Measurements from ENCODE around the gene KCNIP4.
"Not testable (repeated sequence)": the region's sequence is repeated elsewhere in the genome, so short reads cannot be mapped to it uniquely, and the experiment has no call there.

KCNIP4 gene

DNA sequence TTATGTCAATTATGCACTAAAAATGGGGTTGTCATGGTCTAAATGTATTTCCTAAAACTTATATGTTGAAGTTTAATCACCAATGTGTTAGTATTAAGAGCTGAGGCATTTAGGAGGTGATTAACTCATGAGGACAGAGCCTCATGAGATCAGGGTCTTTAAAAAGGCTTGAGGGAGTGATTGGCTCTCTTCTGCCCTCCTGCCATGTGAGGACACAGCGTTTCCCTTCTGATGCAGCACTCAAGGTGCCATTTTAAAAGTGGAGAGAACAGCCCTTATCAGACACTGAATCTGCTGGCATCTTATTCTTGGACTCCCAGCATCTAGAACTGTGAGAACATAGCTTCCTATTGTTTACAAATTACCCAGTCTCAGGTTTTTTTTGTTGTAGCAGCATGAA is 581.7 kb downstream of the KCNIP4 start:
- DNase-seq (ENCODE audit: low read depth in 3 of 3), result no peak

DNA sequence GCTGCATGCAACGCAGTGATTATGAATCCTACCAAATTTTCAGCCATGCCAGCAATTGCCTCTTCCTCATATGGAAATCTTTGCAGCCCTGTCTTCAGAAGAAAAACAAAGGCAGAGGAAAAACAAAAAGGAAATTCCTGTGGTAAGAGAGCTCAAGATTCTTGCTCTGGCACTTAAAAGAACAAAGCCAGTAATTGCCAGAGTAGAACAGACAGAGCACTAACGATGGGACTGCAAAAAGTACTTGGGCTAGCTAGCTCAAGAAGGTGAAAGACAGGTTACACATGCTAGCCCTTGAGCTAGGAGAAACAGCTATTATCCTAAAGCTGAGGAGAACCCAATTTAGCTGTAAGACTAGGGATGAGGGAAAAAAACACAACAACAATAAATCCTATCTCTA is 582.3 kb downstream of the KCNIP4 start:
- no peak for DNase-seq (ENCODE audit: low read depth in 3 of 3)

DNA sequence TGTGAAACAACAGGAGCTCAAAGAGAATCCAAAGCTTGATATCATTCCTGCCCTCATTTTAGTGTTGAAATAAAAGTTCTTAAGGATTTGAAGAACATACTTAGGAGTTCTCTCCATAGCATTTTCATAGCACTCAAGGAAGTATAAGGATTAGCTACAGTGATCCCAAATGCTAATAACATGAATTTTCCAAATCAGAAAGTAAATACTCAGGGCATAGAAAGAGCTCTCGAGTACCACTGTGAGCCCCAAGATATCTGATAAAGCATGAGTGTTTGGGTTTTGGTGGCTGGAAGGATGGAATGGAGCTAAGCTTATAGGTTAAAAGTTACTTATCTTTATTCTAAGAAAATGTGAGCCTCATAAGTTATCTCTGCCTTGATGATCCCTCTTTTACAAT is 584.9 kb downstream of the KCNIP4 start:
- no peak for DNase-seq (ENCODE audit: low read depth in 3 of 3)

DNA sequence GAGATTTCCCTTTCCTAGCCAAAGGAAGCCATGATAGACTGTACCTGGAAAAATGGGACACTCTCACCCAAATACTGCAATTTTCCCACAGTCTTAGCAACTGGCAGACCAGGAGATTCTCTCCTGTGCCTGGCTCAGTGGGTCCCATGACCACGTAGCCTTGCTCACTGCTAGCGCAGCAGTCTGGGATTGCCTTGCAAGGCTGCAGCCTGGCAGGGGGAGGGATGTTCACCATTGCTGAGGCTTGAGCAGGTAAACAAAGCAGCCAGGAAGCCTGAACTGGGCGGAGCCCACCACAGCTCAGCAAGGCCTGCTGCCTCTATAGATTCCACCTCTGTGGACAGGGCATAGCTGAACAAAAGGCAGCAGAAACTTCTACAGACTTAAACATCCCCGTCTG is 596.2 kb downstream of the KCNIP4 start:
- DNase-seq (ENCODE audit: low read depth in 3 of 3), result not testable (repeated sequence)

DNA sequence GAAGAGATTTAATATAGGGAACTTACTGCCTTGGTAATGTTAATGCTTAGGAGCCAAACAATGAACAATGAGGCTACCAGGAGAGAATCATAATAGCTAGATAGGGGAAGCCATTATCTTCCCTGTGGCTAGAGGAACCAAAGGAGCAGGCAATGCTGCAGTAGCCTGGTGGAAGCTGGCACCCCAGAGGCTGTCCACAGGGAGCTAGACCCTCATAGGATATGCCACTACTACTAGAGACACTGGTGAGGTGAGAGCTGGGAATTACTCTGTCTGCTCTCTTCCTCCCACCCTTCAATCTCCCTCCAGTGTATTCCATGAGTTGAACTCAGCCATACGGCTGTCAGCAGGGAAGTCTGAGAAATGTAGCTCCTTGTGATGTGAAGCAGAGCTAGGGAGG is 601.4 kb downstream of the KCNIP4 start:
- no peak for DNase-seq (ENCODE audit: low read depth in 3 of 3)

DNA sequence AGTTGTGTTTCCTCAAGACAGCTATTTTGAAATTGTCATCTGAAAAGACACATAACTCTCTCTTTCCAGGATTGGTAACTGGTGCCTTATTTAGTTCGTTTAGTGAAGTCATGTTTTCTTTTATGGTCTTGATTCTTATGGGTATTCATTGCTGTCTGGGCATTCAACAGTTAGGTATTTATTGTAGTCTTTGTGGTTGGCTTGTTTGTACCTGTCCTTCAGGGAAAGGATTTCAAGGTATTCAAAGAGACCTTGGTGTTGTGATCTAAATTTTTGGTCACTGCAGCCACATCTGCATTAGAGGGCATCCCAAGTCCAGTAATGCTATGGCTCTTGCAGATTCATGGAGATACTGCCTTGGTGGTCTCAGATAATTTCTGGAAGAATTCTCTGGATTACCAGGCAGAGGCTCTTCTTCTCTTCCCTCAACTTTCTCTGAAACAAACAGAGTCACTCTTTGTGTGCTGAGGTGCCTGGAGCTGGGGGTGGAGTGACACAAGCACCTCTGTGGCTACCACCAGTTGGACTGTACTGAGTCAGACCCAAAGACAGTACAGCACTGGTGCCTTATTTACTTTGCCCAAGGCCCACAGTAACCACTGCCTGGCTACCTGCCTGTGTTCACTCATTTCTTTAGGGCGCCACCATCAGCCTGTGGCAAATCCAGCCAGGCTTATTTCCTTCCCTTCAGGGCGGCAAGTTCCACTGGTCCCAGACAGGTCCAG is 620.4 kb downstream of the KCNIP4 start:
- DNase-seq (ENCODE audit: low read depth in 3 of 3), result no peak

DNA sequence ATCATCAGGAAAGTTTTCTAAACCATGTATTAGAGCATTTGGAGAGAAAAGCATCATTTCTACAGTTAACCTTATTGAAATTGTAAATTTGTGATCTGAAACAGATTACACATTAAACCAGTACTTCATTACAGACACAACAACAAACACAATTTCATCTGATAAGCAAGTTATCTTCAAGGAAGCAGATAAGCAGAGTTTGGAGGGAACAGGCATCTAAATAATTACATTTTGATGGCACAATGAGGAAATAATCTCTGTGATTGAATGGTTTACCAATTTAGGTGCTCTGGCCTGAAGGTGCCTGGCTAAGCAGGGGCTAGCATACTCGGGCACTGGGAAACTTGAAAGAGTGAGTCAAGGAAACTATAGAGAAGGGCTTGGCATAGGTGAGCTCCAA is 628.5 kb downstream of the KCNIP4 start:
- no peak for DNase-seq (ENCODE audit: low read depth in 3 of 3)

DNA sequence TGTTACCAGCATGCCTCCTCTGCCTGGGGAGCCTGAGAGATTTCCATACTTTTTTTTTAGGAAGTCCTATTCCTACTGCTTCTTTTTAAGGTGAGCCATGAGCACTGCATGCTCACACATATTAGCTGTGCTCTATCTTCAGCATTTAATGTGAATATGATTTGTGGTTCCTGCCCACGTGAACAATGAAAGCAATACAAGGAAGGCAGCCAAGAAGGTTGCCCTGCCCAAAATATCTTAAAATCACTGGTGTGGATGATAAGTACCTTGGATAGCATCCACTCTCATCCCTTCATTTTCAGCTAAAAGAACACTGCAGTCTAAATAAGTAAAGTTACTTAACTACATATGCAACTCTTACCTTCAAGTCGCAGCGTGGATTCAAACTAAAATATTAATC is 640.9 kb downstream of the KCNIP4 start:
- no peak for DNase-seq (ENCODE audit: low read depth in 3 of 3)

DNA sequence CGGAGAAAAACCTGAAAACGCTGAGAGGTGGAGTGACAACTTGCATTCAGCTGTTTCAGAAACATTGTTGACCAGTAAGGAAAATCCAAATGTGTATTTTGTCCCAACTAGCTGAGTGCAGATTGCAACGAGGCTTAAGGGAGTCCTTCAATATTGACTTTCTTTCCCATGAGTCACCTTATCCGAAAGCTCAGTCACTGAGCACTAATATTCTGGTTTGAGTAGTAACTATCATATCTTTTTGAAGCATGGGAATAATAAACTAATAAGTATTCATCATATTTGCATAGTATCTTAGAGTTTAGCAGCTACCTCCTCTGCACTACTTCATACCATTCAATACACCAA is 644.1 kb downstream of the KCNIP4 start:
- DNase-seq (ENCODE audit: low read depth in 3 of 3), result no peak

DNA sequence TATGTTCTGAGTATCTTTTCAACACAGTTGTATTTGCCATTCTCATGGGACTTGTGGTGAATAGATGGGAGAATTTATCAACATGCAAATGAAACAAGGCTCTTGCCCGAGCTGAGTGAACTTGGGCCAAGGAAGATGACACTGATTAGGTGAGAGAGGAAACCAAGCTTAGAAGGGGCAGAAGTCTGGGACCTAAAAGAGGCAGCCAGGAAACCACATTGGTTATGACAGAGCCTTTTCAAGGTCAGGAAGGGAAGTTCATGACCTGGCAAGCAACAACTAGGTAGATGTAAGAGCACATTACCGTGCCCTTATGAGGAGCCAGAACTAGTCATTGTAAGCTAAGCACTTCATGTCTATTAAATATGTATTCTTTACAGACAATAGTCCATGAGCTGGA is 658.0 kb downstream of the KCNIP4 start:
- DNase-seq (ENCODE audit: low read depth in 3 of 3), result no peak

DNA sequence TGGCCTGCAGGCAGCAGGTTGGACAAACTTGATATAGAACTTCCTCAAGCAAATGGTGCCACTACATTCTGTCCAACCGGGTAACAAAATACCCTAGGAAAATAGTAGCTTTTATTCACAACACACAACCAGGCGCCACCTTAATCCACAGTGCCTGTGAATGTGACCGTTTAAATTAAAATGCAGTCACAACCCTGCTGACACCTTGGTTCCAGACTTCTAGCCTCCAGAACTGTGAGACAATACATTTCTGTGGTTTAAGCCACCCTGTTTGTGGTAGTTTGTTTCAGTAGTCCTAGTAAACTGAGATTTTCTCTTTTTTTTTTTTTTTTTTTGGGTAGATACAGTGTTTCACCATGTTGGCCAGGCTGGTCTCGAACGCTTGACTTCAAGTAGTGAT is 672.5 kb downstream of the KCNIP4 start:
- no peak for DNase-seq (ENCODE audit: low read depth in 3 of 3)

DNA sequence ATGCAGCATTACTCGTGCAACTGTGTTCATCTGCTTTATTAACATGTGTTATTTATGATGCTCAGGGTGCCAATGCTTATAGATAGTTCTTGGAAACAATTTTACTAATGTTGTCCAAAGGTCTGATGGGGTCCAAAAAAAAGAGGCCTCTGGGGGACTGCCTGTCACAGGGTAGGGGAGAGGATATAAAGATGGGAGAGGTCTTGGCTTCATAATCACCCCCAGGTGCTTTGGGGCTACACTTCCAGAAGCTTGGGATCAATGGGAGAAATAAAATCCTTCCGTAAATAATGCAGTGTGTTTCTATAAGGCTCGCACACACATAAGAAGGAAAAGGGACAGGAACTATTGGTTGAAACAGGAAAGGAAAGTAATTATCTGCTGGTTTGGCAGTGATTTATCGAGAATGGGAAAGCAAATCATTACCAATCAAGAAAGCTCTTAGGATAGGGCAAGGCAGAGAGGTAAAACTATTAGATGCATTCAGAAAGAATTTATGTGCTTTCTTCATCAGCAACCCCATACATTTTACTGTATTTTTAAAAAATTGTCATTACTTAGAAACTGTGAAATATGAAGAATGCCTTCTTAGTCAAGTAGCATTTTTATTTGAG is 677.0 kb downstream of the KCNIP4 start:
- no peak for DNase-seq (ENCODE audit: low read depth in 3 of 3)

DNA sequence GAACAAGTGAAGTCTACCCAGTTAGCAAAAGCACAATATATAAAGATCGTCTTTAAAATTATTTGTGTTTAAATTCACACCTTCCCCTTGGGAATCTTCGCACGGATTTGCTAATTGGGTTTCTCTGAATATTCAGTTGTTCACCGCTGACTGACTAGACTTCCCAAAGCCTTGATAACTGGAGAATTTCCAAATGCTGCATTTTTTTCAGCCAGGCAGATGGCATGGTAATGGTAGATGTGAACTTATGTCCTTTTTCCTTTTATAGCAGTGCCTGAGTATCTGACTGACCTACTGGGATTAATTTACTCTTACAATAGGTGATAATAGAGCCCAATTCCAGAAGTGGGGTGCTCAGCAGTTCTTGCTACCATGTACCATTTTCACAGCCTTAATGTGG is 700.2 kb downstream of the KCNIP4 start:
- DNase-seq (ENCODE audit: low read depth in 3 of 3), result no peak

DNA sequence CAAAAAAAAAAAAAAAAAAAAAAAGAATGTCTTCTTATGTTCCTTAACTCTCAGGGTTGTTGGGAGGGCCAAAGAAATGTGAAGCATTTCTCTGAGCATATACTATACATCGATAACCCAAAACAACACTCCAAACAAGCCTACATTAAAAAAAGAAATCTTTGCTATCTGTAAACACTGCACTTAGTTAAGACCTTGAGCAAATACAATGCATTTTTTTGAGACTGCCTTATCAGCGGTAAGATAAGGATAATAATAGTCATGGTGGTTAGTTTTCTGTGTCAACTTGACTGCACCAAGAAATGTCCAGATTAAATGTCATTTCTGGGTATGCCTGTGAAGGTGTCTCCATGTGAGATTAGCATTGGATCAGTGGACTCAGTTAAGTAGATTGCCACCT is 706.4 kb downstream of the KCNIP4 start:
- no peak for DNase-seq (ENCODE audit: low read depth in 3 of 3)

DNA sequence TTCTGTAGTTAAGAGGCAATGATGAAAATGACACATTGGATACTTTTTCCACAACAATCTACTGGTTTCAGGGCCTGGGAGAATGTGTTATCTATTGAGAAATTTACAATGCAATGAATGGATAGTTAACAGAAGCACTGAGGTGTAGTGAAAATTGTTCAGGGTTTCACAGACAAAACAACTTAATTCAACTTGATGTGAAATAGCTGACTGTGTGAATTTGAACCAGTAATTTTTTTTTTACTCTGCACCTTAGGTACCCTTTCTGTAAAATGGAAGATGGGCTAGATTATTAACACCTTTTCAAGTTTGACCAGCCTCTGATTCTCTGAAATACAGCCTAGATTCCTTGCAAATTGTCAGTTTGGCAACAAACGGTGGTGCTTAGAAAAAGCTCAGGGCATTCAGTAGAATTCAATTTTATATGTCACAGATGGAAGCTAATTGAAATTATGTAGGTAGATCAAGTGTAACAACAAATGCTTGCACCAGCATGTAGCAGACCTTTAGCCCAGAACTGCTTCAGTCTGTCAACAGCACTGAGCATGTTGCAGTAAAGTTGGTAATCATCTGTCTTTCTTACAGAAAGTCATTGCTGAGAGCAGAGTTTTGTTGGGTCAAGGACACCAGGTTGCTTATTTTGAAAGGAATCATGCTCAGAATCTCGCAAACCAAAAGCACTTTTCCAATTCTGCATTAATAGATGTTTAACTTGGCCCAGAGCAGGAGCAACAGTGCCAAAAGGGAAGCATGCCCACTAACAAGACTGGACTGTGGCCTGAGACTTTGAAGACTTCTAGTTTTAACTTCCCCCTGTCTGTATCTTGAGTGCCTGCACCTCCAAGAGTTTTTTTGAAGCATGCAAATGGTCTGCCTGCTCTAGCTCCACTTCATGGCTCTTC is 721.7 kb downstream of the KCNIP4 start:
- no peak for DNase-seq (ENCODE audit: low read depth in 3 of 3)

DNA sequence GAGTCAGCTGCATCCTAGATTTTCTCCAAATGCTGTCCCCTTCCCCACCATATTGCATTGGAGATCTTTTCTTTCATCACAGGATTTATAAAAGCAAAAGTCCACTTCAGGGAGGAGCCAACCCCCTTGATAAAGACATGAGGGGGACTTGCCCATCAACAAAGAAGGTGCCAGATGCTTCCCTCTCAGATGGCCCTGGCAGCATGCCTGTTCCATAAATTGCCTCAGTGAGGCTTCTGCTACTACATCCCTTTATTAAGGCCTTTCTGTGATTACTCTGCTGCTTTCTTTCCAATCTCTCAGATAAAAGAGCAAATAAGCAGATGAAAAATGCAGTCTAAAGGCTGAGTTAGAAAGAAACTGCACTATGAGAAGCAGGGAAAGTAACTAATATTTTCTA is 736.7 kb downstream of the KCNIP4 start:
- no peak for DNase-seq (ENCODE audit: low read depth in 3 of 3)

DNA sequence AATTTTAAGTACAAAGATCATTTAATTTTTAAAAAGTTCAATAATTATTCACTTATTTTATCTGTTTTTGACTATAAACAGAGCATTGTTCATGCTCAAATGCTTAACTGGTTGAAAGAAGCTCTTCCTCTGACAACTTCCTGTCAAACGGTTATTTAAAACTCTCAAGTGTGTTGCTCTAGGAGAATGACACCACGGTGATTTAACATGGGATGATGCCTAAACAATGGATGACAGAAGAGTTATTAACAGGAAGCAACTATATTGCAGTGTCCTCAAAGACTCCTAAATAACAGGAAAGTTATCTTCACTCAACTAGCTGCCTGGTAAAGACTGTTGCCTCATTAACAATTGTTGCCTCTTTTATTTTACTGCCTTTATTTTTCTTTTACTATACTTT is 738.7 kb downstream of the KCNIP4 start:
- no peak for DNase-seq (ENCODE audit: low read depth in 3 of 3)

DNA sequence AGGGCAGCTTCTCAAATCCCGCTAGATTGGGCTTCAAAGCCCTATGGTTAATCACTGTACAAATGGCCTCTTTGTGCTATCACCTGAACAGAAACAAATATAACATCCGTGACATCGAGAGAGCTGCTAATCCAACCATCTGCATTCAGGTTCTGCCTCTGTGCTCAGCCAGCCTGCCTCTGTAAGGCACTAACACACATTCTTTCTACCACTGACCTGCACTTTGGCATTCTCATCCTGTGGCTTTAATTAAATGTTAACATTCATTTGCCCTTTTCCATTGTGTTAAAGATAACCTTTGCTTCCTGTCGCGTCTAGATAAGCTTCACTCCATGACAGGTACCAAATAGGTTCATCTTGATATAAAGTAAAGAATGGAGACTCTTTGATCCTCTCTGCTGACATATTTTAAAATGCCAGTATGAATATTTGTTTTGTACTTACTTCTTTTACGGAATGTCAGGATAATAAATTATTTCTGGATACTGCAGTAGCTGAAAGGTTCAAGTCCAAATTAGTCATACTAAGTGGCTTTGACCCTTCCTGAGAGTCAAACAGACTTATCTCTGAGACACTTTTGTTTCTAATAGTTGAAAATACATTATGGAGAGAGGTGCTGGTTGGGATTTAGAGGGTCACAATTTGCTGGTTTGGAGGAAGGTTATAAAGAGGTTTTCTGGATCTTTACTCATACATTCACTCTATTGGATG is 742.6 kb downstream of the KCNIP4 start:
- DNase-seq (ENCODE audit: low read depth in 3 of 3), result no peak

DNA sequence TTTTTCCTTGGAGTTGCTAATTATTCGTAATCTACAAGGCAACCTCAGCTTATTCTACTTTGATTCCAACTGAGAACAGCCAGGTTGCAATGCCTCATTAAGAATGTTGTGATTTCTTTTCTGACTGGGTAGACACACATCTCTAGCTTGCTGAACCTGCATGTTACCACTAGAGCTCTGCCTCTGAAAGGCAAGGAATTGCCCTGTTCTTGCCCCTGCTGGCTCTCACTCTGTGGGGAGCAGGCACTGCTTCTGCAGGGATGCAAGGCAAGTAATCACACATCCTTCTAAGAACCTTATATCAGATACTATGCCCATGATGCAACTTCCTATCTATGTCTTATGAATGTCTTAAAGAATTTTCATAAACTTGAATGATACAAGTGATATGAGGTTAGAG is 745.2 kb downstream of the KCNIP4 start:
- DNase-seq (ENCODE audit: low read depth in 3 of 3), result no peak

DNA sequence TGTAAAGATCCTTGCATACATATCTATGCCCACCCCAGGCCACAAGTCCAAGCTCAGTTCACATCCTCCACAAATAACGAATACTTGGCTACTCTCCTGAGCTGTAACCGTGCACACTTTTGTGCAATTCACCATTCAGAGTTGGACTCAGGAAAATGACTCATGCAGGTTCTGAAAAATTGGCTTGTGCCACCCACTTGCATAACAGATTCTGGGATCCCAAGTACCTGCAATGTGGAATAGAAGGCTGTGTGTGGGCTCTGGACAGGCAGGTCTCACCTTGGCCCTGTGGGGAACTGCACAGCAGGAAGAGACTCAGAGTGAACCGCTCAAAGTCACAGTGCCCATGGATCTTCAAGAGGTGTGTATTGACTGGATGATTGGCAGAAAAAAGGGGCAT is 745.6 kb downstream of the KCNIP4 start:
- no peak for DNase-seq (ENCODE audit: low read depth in 3 of 3)

DNA sequence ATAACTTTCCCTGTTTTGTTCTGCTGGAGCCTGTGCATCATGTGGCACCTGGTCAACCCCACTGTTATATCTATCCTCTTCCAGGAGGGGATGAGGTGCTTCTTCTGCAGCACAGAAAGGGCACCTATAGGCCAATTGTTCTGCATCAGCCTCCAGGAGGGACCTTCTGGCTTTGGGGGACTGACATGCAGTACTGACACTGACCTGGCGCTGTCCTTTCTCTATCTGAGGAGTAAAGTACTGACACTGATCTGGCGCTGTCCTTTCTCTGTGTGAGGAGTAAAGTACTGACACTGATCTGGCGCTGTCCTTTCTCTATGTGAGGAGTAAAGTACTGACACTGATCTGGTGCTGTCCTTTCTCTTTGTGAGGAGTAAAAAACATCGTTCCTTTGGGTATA is 749.9 kb downstream of the KCNIP4 start:
- no peak for DNase-seq (ENCODE audit: low read depth in 3 of 3)

DNA sequence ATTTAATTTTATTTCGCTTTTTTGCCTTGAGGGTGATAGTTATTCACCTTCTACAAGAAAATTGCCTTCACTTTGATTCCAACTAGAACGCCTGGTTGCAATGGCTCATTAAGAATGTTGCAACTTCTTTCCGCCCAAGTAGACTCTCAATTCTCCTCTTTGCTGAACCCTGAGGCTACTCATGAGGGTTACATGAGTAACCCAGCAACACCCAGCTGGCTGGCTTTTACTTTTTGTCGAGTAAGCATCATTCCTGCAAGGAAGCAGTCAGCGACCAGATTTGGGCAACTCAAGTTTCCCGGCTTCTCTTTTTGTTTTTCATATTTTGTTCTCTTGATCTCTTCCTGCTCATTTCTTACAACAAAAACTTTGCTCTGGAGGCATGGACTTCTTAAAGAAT is 752.9 kb downstream of the KCNIP4 start:
- DNase-seq (ENCODE audit: low read depth in 3 of 3), result no peak

All from stimulated activated CD4-positive, alpha-beta T cell treated with anti-CD3 and anti-CD28 coated beads, TNF-alpha, amount 100 ng/mL, for 4 hours (primary cell).